HFF-Myc (cell line): Measurements from ENCODE around the gene SEC11A.
"Not testable (repeated sequence)": the region's sequence is repeated elsewhere in the genome, so short reads cannot be mapped to it uniquely, and the experiment has no call there.

Experiments
- DNase-seq: peaks from one replicate; pipeline ENCODE4 v3.0.0-alpha.2; 2011; ENCODE audit warnings: low read depth; ENCODE audit errors: extremely low read depth
- H3K4me3 ChIP-seq: replicated peaks from 2 replicates; pipeline ENCODE4 v1.5.1; 2011; ENCODE audit warnings: low read depth, mild to moderate bottlenecking, control low read depth, low read length
- TF ChIP-seq, protein P1 (sequence below): IDR thresholded peaks from 2 replicates; pipeline ENCODE4 v1.5.1; 2012; ENCODE audit warnings: mild to moderate bottlenecking, low read depth, low read length, control low read depth; ENCODE audit errors: missing control alignments

The SEC11A gene

DNA sequence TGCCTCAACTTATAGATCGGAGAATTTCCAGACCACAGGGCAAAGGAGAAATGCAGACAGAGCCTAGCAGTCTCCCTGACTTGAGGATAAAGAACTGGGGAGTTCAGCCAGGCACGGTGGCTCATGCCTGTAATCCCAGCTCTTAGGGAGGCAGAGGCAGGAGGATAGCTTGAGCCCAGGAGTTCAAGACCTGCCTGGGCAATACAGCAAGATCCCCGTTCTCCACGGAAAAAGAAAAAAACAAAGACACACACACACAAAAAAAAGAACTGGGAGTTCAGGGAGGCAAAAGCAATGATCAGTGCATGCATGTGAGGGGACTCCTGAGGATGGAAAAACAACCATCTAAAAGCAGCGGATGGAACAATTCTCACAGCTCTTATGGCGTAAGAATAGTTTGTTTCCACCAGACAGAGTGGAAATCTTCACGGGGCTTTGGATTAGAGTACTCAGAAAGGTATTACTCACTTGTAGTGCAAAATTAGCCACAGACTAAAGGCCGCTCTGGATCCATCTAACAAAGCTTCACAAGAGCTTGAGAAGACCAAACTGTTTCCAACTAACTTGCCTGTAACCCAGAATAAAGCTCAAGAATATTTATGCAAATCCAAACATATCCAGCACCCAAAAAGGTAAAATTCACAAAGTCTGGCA is 16.3 kb downstream of the SEC11A start:
- TF ChIP-seq, protein P1, sequence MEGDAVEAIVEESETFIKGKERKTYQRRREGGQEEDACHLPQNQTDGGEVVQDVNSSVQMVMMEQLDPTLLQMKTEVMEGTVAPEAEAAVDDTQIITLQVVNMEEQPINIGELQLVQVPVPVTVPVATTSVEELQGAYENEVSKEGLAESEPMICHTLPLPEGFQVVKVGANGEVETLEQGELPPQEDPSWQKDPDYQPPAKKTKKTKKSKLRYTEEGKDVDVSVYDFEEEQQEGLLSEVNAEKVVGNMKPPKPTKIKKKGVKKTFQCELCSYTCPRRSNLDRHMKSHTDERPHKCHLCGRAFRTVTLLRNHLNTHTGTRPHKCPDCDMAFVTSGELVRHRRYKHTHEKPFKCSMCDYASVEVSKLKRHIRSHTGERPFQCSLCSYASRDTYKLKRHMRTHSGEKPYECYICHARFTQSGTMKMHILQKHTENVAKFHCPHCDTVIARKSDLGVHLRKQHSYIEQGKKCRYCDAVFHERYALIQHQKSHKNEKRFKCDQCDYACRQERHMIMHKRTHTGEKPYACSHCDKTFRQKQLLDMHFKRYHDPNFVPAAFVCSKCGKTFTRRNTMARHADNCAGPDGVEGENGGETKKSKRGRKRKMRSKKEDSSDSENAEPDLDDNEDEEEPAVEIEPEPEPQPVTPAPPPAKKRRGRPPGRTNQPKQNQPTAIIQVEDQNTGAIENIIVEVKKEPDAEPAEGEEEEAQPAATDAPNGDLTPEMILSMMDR = no peak
- H3K4me3 ChIP-seq = no peak overlapping the region
- no peak for DNase-seq

DNA sequence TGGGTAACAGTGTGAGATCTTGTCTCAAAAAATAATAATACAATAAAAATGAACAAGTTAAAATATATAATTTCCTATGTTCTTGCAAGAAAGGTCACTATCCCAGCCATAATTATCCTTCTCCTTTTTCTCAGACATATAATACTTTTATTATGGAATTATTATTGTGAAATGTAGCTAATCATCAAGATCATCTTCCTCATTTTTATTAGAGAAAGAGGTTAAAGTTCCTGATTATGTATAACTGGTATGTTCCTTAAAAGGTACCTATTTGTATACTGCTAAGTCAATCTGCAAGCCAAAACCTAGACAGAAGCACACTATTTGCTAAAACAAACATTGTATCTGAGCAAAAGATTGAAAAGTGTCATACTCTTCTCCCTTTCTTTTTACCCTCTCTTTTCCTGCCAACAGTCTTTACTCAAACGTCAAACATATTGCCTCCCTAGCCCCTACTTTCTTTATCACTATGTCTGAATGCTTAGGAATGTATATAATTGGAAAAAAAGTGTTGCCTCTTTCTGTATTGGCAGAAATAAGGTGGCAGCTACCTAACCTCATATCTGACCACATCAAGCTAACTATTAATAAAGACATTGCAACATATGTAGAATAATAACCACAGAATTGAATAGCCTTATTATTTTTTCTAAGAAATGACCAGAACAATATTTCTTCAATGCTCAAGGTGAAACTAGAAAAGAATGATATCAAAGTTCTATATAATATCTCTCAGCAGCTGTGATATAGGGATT is 18.5 kb downstream of the SEC11A start:
- TF ChIP-seq, protein P1 = no peak
- DNase-seq = no peak
- H3K4me3 ChIP-seq = no peak overlapping the region

DNA sequence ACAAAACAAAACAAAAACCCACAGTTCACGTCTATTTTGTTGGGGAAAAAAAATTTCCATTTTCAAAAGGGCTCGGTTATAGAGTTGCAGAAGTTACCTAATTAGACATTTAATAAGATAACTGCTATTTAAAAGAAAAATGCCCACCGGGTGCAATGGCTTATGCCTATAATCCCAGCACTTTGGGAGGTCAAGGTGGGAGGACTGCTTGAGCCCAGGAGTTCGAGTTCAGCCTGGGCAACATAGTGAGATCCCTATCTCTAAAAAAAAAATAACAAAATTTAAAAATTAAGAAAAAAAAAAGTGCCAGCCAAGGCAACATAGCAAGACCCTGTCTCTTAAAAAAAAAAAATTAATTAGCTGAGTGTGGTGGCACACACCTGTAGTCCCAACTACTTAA is 19.2 kb downstream of the SEC11A start:
- TF ChIP-seq, protein P1 = no peak
- no peak for DNase-seq
- H3K4me3 ChIP-seq = no peak overlapping the region

DNA sequence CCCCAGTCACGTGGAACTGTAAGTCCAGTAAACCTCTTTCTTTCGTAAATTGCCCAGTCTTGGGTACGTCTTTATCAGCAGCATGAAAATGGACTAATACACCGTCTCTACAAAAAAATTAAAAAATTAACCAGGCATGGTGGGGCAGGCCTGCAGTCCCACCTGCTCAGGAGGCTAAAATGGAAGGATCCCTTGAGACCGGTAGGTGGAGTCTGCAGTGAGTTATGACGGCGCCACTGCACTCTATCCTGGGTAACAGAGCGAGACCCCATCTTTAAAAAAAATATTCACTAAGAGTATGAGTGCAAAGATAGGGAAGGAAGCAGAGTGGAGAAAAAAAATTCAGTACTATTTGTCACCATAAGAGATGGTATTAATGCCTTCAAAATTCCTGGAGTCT is 25.6 kb downstream of the SEC11A start:
- H3K4me3 ChIP-seq = no peak overlapping the region
- TF ChIP-seq, protein P1 = no peak
- no peak for DNase-seq

DNA sequence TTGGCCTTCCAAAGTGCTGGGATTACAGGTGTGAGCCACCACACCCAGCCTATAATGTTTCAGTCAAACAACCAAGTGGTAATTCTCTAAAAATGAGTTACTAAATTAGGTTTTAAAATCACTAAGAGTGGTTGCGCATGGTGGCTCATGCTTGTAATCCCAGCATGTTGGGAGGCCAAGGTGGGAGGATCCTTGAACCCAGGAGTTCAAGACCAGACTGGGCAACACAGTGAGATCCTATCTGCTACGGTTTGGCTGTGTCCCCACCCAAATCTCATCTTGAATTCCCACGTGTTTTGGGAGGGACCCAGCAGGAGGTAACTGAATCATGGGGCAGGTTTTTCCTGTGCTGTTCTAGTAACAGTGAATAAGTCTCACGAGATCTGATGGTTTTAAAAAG is 26.1 kb downstream of the SEC11A start:
- no peak overlapping the region for H3K4me3 ChIP-seq
- no peak for DNase-seq
- TF ChIP-seq, protein P1 = no peak

DNA sequence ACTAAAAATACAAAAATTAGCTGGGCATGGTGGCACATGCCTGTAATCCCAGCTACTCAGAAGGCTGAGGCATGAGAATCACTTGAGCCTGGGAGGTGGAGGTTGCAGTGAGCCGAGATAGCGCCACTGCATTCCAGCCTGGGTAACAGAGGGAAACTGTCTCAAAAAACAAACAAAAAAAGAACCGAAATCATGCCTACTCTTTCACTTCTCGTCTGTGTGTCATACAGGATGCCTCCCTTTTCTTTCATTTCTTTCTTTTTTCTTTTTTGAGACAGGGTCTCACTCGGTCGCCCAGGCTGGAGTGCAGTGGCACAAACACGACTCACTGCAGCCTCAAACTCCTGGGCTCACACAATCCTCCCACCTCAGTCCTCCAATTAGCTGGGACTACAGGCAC is 29.5 kb downstream of the SEC11A start:
- DNase-seq, H3K4me3 ChIP-seq: not testable (repeated sequence)

DNA sequence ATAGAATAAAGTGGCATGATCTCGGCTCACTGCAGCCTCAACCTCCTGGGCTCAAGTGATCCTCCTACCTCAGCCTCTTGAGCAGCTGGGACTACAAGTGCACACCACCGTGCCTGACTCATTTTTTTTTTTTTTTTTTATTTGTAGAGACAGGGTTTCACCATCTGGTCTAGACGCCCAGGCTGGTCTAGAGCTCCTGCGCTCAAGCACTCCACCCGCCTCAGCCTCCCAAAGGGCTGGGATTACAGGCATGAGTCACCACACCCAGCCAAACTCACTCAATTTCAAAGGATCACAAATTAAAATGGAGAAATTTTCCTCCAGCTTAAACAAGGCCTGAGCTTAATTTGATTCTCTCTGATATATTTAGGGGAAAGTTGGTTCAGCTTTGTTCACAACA is 30.6 kb downstream of the SEC11A start:
- peak; percentile 66 for DNase-seq
- TF ChIP-seq, protein P1 = no peak
- H3K4me3 ChIP-seq = no peak overlapping the region
